K562 (cell line): Measurements from ENCODE around the gene TEDC1. TPM values are rescaled to one million over a fixed set of nuclear protein-coding genes. Genes with fewer than 3 reads are reported as not detected.

Source experiments
- ATAC-seq: fragments of 200-7000 bp; cut with Tn5 transposase; 3 replicates; pipeline ENCODE4 v1.9.1; 2020; ENCODE audit warnings: moderate library complexity
- BruUV-seq: library from RNA; stranded (reverse); fragments of 400-500 nt; replicated peaks from 2 replicates; lab custom pipeline; 2021; lab: Mats Ljungman, UMichigan
- CTCF ChIA-PET: fragments of 300-600 bp; formaldehyde crosslinking; extraction: SDS; loops from one replicate; lab custom pipeline; 2021; ENCODE audit warnings: low intra/inter-chr PET ratio; lab: Yijun Ruan, JAX
- POLR2A ChIA-PET: fragments of 300-600, 350-650 bp; sonication (Branson Sonifier 250); formaldehyde crosslinking; extraction: SDS; loops from one replicate; lab custom pipeline; 2021; ENCODE audit warnings: antibody characterized with exemption, inconsistent platforms; lab: Yijun Ruan, JAX
- DNase-seq, 4 experiments: peaks; one replicate each; pipeline versions ENCODE4 v3.0.0 to v3.0.0-alpha.2; 2011 to 2018; ENCODE audit warnings: low spot score in 3 of 4, mixed read lengths in 3 of 4; ENCODE audit errors: extremely low read depth in 1 of 4
- FAIRE-seq: peaks from 2 replicates; lab custom pipeline; 2011; peaks lifted over from hg19 to GRCh38; lab: Jason Lieb, UNC
- H2AFZ ChIP-seq: 2 replicates; pipeline ENCODE4 v1.6.0; 2011; ENCODE audit warnings: low read depth, low read length, control low read depth, inconsistent platforms
- H3K27ac ChIP-seq: fragments of 200-600 bp; 3 replicates; pipeline ENCODE4 v1.8.0; 2011; ENCODE audit warnings: low read depth, mild to moderate bottlenecking, control low read depth, inconsistent platforms, low read length, moderate library complexity, mixed read lengths; ENCODE audit errors: extremely low read depth
- H3K27me3 ChIP-seq, 2 experiments: fragments of 300-600 bp in 1 of 2; 2 replicates in 1 of 2; 3 replicates in 1 of 2; pipeline versions ENCODE4 v1.6.0 to v1.8.0; 2011; ENCODE audit warnings: inconsistent platforms in 2 of 2, low read length in 2 of 2, mild to moderate bottlenecking in 1 of 2, mixed read lengths in 1 of 2, moderate library complexity in 1 of 2; ENCODE audit not compliant: control insufficient read depth in 2 of 2, insufficient read depth in 2 of 2
- H3K36me3 ChIP-seq: fragments of 300-600 bp; 3 replicates; pipeline ENCODE4 v1.8.0; 2011; ENCODE audit warnings: mild to moderate bottlenecking, low read length, inconsistent platforms; ENCODE audit not compliant: control insufficient read depth, insufficient read depth
- H3K4me1 ChIP-seq, 2 experiments: fragments of 200-600 bp in 1 of 2; replicated peaks in 1 of 2; 2 replicates in 1 of 2; 3 replicates in 1 of 2; pipeline versions ENCODE4 v1.5.1 to v1.8.0; 2011; ENCODE audit warnings: inconsistent platforms in 2 of 2, low read length in 2 of 2, mild to moderate bottlenecking in 1 of 2, mixed read lengths in 1 of 2, moderate library complexity in 1 of 2; ENCODE audit not compliant: control insufficient read depth in 2 of 2, insufficient read depth in 2 of 2
- H3K4me2 ChIP-seq: 2 replicates; pipeline ENCODE4 v1.6.1; 2011; ENCODE audit warnings: low read length, control low read depth, inconsistent platforms, mixed read lengths; ENCODE audit not compliant: insufficient read depth
- H3K4me3 ChIP-seq: fragments of 200-600 bp; sonication (generic), shearing (Covaris generic); 2 replicates; pipeline ENCODE4 v1.5.1; 2016; ENCODE audit warnings: control low read depth, inconsistent platforms
- H3K79me2 ChIP-seq: fragments of 200-600 bp; 3 replicates; pipeline ENCODE4 v1.8.0; 2011; ENCODE audit warnings: low read length, inconsistent platforms; ENCODE audit not compliant: control insufficient read depth, insufficient read depth
- H3K9ac ChIP-seq, 2 experiments: 2 replicates each; pipeline versions ENCODE4 v1.6.0 to v1.6.1; 2011; ENCODE audit warnings: low read depth in 2 of 2, low read length in 2 of 2, control low read depth in 1 of 2, inconsistent platforms in 1 of 2, mild to moderate bottlenecking in 1 of 2, mixed read lengths in 1 of 2; ENCODE audit not compliant: insufficient read depth in 1 of 2
- H3K9me1 ChIP-seq: one replicate; pipeline ENCODE4 v1.6.0; 2011; ENCODE audit warnings: inconsistent platforms, mild to moderate bottlenecking, low read length, moderate library complexity; ENCODE audit not compliant: control insufficient read depth, insufficient read depth
- H3K9me3 ChIP-seq: replicated peaks from 2 replicates; pipeline ENCODE4 v1.5.1; 2011; ENCODE audit warnings: low read depth, low read length, inconsistent platforms; ENCODE audit not compliant: control insufficient read depth, insufficient read depth
- H4K20me1 ChIP-seq: replicated peaks from 2 replicates; pipeline ENCODE4 v1.6.1; 2011; ENCODE audit warnings: low read length, inconsistent platforms, mixed read lengths; ENCODE audit not compliant: control insufficient read depth, insufficient read depth
- AFF4 ChIP-seq: sonication (generic); formaldehyde crosslinking; IDR thresholded peaks from 2 replicates; pipeline ENCODE4 v1.8.0; 2023; ENCODE audit warnings: mild to moderate bottlenecking, missing genetic modification reagents
- CHD1 ChIP-seq: fragments of 200-600 bp; sonication (generic); IDR thresholded peaks from one replicate; pipeline ENCODE4 v1.6.1; 2012; ENCODE audit warnings: mild to moderate bottlenecking, moderate library complexity, low read length, inconsistent platforms
- NUFIP1 ChIP-seq: fragments of 450-650 bp; IDR thresholded peaks from 2 replicates; pipeline ENCODE4 v1.6.1; 2018; ENCODE audit not compliant: partially characterized antibody
- SMARCA5 ChIP-seq: fragments of 450-650 bp; IDR thresholded peaks from 2 replicates; pipeline ENCODE4 v1.6.1; 2016
- ZBTB1 ChIP-seq: sonication (generic); formaldehyde crosslinking; IDR thresholded peaks from 2 replicates; pipeline ENCODE4 v1.8.1; 2023; ENCODE audit warnings: missing genetic modification reagents, low read depth, mild to moderate bottlenecking, borderline replicate concordance
- ZC3H4 ChIP-seq: sonication (generic); formaldehyde crosslinking; IDR thresholded peaks from 2 replicates; pipeline ENCODE4 v1.9.0; 2021; ENCODE audit warnings: missing genetic modification reagents, borderline replicate concordance
- ZFP36 ChIP-seq: fragments of 150-350 bp; IDR thresholded peaks from 2 replicates; pipeline ENCODE4 v1.6.1; 2018; ENCODE audit warnings: low read length, low read depth; ENCODE audit not compliant: partially characterized antibody
- ZNF398 ChIP-seq: fragments of 250-450 bp; sonication (Bioruptor Pico); IDR thresholded peaks from 2 replicates; pipeline ENCODE4 v1.8.0; 2021; ENCODE audit warnings: moderate library complexity, mild to moderate bottlenecking, inconsistent platforms
- ZNF507 ChIP-seq: conservative IDR thresholded peaks from 2 replicates; pipeline ENCODE4 v1.6.1; 2017; ENCODE audit warnings: missing genetic modification characterization, missing compliant biosample characterization
- WGBS: fragments of 100-300 bp; shearing (Covaris generic); methylation state at CpG from one replicate; pipeline ENCODE4 v1.1.6; 2016; ENCODE audit warnings: low coverage, mixed read lengths; ENCODE audit not compliant: insufficient coverage; ENCODE audit errors: missing lambda C conversion rate; 5-methylcytosine and 5-hydroxymethylcytosine counted together
- in situ Hi-C: fragments of 300-500 bp; cut with MboI; formaldehyde crosslinking; loops from 4 replicates; pipeline ENCODE4 v1.15.0; 2018; ENCODE audit warnings: inconsistent platforms, mixed read lengths
- intact Hi-C: fragments of 100-400 bp; cut with micrococcal nuclease; formaldehyde crosslinking; loops from 2 replicates; pipeline ENCODE4 v1.14.2; 2022
- polyA plus RNA-seq, 8 experiments: library from polyadenylated mRNA; depleted of rRNA in 4 of 8; stranded (reverse) in 5 of 8; unstranded in 3 of 8; fragments of >200 nt; fragmentation: Nextera tagmentation in 2 of 8; fragmentation: Illumina TruSeq in 1 of 8; extraction: Ambion mirVana in 2 of 8; extraction: Trizol in 1 of 8; gene quantifications; 2 replicates each; pipeline versions ENCODE4 v1.2.1 to v1.2.3, GENCODE V29; 2011 to 2014; ENCODE audit warnings: inconsistent platforms in 1 of 8, missing spikeins in 1 of 8
- total RNA-seq, 7 experiments: library from RNA; depleted of rRNA in 6 of 7; stranded (reverse); fragments of >200 nt in 6 of 7; fragmentation: Illumina TruSeq in 2 of 7; extraction: Trizol in 2 of 7; gene quantifications; 2 replicates each; pipeline versions ENCODE4 v1.2.1 to v1.2.3, GENCODE V29; 2011 to 2021; ENCODE audit warnings: low replicate concordance in 1 of 7

The TEDC1 gene
- total and polyA plus RNA-seq, 9 of the 15 experiments (the other 6 are each of a cell fraction or from before 2014, with no cell fraction given), result 0.21 to 28.3 (median 5.9) TPM

GRCh38 chr14:105493921-105494605 lies 3.0 kb downstream of the TEDC1 start:
- peaks cover 0 to 79% of the 10 kb centered on the region in 2 experiments; a peak in 4 of 5 replicates for H3K4me1 ChIP-seq
- POLR2A ChIA-PET, result interaction anchor here (1.1 kb wide), 1 partner anchor 18 kb away, joined by 3 read pairs; no protein-coding TSS in a partner anchor
- CTCF ChIA-PET, result no interaction called here
- H4K20me1 ChIP-seq, result peaks cover 6% of the 10 kb centered on the region
- FAIRE-seq, result no peak
- ATAC-seq, result no peak
- H3K27ac ChIP-seq, result no peak overlapping the region
- 88% methylated on average over 8 of the region's 16 CpGs for WGBS
- H3K9me3 ChIP-seq, result no peaks in the 10 kb centered on the region
- in situ Hi-C loops (no loop called here), intact Hi-C loops (no loop called here)
- peaks cover 5% of the 10 kb centered on the region; the same call in 2 of the 3 replicates for H3K79me2 ChIP-seq
- no peak overlapping the region for H2AFZ ChIP-seq
- no peaks in the 10 kb centered on the region for H3K9me1 ChIP-seq
- peaks cover 2% of the 10 kb centered on the region; the same call in 1 of the 3 replicates for H3K36me3 ChIP-seq
- H3K9ac ChIP-seq, result peak overlapping the region in 1 of 2 experiments; percentile 9; a peak in 1 of 4 replicates
- H3K27me3 ChIP-seq, result no peaks in the 10 kb centered on the region
- TF ChIP-seq ZBTB1 (CRISPR knock-in tag), result no peak
- no peak for TF ChIP-seq NUFIP1
- TF ChIP-seq SMARCA5, result no peak
- no peak overlapping the region for H3K4me2 ChIP-seq
- H3K4me3 ChIP-seq, result no peak overlapping the region
- BruUV-seq, result no TSS peak
- no peak for DNase-seq

GRCh38 chr14:105494606-105494929 lies 3.5 kb downstream of the TEDC1 start:
- in situ Hi-C loops (no loop called here), intact Hi-C loops (no loop called here)
- no peaks in the 10 kb centered on the region for H3K27me3 ChIP-seq
- no peak overlapping the region for H3K4me2 ChIP-seq
- WGBS, result 98% methylated on average over 4 of the region's 6 CpGs
- H3K9me3 ChIP-seq, result no peaks in the 10 kb centered on the region
- H3K4me1 ChIP-seq, result peaks cover 0 to 79% of the 10 kb centered on the region in 2 experiments; a peak in 3 of 5 replicates
- POLR2A ChIA-PET, result interaction anchor here (1.1 kb wide), 1 partner anchor 17 kb away, joined by 3 read pairs; no protein-coding TSS in a partner anchor
- no TSS peak for BruUV-seq
- no peak for FAIRE-seq
- peaks cover 6% of the 10 kb centered on the region for H4K20me1 ChIP-seq
- peaks cover 5% of the 10 kb centered on the region; the same call in 2 of the 3 replicates for H3K79me2 ChIP-seq
- no peak for ATAC-seq
- H3K9me1 ChIP-seq, result no peaks in the 10 kb centered on the region
- DNase-seq, result no peak
- no peak overlapping the region for H3K27ac ChIP-seq
- H2AFZ ChIP-seq, result no peak overlapping the region
- CTCF ChIA-PET, result no interaction called here
- H3K36me3 ChIP-seq, result peaks cover 2% of the 10 kb centered on the region; the same call in 1 of the 3 replicates
- no peak overlapping the region for H3K9ac ChIP-seq
- no peak overlapping the region for H3K4me3 ChIP-seq
- TF ChIP-seq AFF4 (CRISPR knock-in tag) (no peak), ZNF507 (tag) (no peak), ZC3H4 (CRISPR knock-in tag) (no peak), ZFP36 (no peak), ZNF398 (CRISPR knock-in tag) (no peak), CHD1 (no peak)
